ENCODE data around the gene FOXO6.
"Not testable (repeated sequence)": the region's sequence is repeated elsewhere in the genome, so short reads cannot be mapped to it uniquely, and the experiment has no call there.

Gene FOXO6

DNA sequence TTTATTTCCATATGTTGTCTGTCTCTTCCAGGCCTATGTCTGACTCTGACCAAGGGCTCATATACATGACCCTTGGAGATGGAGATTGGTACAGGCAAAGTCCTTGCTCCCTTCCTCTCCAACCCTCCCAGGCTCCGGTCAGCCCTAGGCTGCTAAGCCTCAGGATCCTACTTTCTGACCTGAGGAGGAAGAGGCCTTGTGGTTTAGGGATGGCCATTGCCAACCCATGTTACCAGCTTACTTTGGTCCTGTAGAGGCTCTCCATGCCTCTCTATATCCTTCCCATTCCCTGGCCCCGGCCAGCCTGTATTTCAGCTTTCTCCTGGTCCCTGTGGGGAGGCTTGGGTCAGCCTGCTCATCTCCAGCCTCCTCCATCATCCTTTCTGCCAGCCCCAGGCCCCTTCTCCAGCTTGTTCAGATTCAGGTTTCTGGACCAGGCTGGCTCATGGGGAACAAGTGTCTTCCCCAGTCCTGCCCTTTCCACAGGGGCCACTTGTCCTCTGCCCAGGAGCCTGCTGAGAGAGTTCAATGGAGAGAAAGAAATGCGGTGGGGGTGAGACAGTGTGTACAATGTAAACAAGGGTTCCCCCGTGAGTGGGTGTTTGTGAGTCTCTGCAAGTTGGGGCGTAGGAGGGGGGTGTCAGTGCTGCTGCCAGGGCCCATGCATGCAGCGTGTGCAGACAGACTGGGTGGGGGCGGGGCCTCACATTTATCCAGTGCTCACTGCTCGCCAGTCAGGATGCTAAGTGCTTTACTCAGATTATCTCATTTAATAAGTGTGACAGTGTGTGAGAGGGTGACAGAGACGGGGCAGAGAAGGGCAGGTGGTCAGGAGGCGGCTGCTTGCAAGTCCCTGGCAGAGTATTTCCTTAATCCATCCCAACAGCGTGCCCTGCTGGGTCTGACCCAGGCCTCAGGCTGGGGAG, 31.3 kb upstream of the FOXO6 start:
- no peak for DNase-seq

DNA sequence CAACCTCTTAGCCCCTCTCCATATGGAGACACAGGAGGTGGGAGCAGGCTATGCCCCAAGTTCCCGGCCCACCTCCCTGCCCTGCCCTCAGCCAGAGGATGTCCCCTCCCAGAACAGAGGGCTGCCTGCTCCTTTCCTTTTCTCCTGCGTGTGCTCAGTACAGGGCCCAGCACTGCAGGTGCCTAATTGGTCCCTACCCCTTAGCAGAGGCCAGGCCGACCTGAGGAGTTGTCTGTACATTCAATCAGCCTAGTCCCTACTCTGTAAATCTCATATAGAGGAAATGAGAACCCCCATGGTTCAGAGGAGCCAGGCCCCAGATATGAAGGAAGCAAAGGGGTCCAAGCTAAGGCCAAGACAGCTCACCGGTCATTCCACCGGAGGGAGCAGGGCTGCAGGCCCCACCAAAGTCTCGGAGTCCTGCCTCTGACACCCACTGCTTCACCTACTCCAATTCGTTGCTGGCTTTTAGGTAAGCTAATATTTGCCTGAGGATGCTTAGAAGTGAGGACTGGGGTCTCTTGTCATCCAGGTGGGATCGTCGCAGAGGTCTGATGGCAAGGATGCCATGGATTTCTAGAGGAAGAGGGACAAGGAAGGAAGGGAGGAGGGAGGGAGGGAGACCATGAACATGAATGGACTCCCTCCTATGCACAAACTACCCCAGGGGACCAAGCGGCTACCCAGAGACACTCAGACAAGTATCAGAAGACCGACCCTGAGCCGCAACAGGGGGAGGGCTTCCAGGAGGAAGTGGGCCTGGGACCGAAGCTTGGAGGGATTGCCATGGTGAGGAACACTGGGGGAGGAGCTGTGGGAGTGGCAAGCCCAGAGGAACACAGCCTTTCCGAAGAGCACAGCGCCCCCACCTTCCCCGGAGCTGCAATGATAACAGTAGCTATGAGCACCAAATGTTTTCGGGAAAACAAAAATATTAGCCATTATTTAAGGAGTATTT, 30.4 kb upstream of the FOXO6 start:
- DNase-seq: no peak

GRCh38 chr1:41331546-41331917, 29.7 kb upstream of the FOXO6 start:
- no peak for DNase-seq

DNA sequence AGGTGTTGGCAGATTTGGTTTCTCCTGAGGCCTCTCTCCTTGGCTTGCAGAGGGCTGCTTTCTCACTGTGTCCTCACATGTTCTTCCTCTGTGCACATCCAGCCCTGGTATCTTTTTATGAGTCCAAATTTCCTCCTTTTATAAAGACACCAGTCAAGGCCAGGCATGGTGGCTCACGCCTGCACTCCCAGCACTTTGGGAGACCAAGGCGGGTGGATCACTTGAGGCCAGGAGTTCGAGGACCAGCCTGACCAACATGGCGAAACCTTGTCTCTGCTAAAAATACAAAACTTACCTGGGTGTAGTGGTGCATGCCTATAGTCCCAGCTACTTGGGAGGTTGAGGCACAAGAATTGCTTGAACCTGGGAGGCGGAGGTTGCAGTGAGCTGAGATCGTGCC, 29.1 kb upstream of the FOXO6 start:
- not testable (repeated sequence) for DNase-seq

DNA sequence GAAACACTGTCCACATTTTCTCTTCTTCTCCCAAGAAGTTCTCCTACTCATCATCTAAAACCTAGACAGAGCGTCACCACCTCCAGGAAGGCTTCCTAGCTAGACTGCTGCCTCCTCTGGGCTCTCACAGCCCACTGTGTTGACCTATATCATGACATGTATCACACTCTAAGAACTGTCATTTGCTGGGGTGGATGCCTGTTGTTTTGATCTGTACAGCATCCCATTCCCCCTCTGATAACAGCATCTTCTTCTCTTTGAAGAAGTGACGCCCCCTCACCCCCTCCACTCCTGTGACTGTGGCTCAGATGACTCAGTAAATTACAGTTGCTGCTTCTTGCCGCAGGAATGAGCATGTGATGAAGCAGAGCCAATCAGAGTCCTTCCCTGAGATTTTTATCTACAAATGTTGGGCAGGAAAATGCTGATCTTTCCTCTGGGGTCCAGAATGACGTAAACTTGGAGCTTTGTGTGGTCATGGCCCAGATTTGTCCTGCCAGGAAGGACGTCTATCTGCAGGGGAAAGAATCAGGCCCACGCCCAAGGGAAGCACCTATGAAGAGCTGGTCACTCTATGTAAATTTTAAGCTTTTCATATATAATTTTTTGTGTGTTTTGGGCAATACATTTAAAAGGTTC, 28.0 kb upstream of the FOXO6 start:
- DNase-seq: no peak

GRCh38 chr1:41338820-41339219, 22.4 kb upstream of the FOXO6 start:
- no peak for DNase-seq

- DNase-seq: no peak
Observed at GRCh38 chr1:41340655-41341364, 20.4 kb upstream of the FOXO6 start.

GRCh38 chr1:41341365-41341683, 19.9 kb upstream of the FOXO6 start:
- no peak for DNase-seq

GRCh38 chr1:41341772-41342562, 19.3 kb upstream of the FOXO6 start:
- DNase-seq: no peak

DNA sequence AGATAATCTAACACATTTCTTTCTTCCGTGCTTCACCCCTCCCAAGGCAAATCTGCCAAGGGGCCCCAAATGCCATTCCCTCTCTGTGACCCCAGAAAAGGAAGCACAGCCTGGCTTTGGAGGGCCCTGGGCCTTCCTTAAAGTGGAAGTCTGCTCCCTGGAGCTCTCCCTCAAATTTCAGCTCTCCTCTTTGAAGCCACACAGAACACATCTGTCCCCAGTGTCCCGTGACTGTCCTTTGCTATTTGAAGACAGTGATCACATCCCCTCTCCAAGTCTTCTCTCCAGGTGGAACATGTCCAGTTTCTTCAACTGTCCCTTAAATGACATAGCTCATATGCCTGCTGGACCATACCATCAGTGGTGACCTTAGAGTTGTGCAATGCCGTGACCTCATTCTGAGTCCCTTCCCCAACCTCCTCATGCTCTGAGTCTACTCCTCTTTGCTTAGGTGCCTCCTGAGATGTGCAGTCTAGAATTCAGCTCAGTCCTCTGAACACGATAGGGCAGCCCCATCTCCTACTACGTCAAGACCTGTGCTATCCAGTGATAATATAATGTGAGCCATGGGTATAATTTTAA, 18.4 kb upstream of the FOXO6 start:
- DNase-seq: no peak

DNA sequence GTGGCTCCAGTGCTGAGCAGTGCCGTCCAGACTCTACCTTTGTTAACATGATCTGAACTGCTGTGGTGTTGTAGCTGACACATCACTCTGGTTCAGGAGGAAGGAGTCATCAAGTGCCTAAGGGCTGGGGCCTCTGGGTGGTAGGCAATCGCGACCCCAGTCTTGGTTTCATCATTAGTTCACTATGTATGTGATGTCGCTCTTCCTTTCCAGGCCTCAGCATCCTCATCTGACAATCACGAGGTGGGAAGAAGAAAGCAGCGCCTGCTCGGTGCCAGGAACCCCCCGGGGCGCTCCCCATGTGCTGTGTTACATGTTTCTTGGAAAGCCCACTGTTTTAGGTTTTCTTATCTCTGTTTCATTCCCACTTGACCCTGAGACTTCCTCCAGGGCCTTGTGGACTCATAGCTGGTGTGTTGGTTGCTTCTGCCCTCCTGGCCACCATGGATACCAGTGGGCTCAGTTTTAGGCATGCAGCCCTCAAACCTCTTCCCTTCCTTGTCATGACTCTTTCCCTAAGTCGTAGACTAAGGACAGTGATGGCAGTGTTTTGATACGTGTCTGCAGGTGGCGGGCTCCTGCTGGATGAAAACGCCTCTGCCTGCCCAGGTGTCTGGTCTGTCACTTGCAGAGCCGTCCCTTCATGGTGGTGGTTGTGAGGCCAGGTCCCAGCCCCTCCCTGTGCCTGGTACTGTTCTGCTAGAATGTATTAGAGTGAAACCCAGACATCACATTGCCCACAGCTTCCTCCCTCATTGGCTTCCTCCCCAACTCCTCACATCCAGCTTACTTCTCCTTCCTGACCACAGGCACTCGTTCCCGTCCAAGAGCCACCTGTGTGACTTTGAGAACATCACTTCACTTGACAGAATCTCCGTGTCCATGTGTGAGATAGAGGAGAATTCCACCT, 17.2 kb upstream of the FOXO6 start:
- DNase-seq: no peak

DNA sequence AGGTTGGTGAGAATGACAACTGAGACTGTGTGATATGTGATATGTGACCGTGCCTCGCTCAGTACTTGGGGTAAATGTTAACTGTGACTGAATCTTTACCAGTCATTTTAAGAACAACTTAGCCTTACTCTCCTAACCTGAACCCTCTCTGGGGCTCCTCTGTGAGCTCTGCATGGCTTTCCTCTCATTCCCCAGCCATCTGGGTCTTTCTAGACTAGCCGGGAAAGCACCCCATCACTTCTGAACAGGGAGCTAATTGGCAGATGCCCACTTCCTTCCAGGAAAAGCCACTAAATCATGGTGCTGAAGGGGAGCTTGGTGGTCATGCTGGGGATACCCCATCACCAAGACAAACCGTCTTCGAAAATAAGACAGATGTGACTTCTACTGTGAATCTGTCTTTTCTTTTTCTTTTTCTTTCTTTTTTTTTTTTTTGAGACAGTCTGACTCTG, 16.5 kb upstream of the FOXO6 start:
- no peak for DNase-seq

DNA sequence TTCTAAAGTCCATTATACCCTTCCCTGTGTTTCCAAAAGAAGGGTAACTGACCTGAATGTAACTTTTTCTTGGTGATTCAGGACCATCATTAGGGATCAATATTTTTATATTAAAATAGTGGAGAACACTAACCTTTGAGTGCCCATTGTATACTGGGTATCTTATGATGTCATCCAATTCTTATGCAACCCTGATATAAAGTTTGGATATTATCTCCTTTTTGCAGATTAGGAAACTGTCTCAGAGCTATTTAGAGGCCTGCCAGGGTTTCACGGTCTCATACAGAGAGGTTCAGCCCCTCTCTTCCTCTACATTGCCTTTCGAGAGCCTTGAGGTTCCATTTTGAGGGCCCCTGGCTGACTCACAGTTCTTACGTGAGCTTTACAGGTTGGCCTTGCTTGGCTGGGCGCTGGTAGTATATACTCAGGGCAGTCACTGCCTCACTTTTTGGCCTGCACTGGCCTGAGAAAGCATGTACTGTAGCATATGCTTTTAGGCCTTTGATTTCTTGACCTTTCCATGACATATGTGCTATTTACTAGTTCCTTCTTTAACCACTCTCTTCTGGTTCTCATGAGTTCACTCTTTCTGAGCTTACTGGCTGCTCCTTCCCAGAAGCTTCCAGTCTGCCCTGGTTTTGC, 15.7 kb upstream of the FOXO6 start:
- DNase-seq: no peak

GRCh38 chr1:41347276-41347675, 14.0 kb upstream of the FOXO6 start:
- no peak for DNase-seq

DNA sequence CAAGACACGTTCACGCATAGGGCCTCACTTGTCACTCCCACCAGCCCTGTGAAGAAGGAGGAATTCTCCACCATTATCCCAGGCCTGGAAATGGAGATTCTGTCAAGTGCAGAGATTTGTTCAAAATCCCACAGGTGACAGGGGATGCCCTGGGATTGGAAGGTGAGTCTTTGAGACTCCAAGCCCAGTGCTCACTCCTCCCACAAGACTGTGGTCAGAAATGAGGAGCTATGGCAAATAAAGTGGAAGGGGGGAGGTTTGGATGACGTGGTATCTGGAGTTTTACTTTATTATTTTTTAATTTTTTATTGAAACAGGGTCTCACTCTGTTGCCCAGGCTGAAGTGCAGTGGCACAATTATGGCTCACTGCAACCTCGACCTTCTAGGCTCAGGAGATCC, 12.8 kb upstream of the FOXO6 start:
- no peak for DNase-seq

GRCh38 chr1:41349361-41350054, 11.7 kb upstream of the FOXO6 start:
- DNase-seq: no peak

- DNase-seq: no peak
Observed at GRCh38 chr1:41350055-41350378, 11.2 kb upstream of the FOXO6 start.

DNA sequence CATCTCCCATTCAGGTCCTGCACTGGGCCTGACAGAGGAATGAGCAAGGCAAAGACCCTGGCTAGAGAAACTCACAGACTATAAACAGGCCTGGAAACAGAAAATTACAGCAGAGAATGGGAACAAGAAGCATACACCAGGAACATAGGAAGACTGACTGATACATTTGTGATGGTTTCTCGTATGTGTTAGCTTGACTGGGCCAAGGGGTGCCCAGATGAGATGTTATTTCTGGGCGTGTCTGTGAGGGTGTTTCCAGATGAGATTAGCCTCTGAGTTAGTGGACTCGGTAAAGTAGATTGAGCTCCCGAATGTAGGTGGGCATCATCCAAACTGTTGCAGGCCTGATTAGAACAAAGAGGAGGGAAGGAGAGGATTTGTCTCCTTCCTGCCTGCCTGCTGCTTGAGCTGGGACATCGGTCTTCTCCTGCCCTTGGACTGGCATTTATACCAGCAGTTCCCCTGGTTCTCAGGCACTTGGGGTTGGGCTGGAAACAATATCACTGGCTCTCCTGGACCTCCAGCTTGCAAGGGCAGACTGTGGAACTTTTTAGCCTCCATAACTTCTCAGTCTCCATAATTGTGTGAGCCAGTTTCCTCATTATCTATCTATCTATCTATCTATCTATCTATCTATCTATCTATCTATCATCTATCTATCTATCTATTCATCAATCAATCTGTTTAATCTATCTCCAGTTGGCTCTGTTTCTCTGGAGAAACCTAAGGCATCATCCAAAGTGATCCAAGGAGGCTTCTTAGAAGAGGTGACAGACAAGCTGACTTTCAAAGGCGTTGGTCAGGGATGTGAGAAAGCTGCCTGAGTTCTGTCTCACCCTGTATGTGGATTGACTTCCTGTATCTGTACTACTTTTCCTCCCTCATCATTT, 9.7 kb upstream of the FOXO6 start:
- DNase-seq: no peak
